Smooth muscle cell (in vitro differentiated cells): ENCODE results near the gene BMP2. TPM values are rescaled to one million over a fixed set of nuclear protein-coding genes. Genes with fewer than 3 reads are reported as not detected.

Experiments used
- DNase-seq: peaks from one replicate; lab custom pipeline; 2025; ENCODE audit not compliant: unreplicated experiment; lab: John Stamatoyannopoulos, UW
- H2AFZ ChIP-seq: fragments of 200-600 bp; sonication (generic); 2 replicates; pipeline ENCODE4 v1.6.0; 2016; ENCODE audit warnings: antibody characterized with exemption, low read depth, mild to moderate bottlenecking
- H3F3A ChIP-seq: fragments of 200-600 bp; sonication (generic); 2 replicates; pipeline ENCODE4 v1.6.0; 2017; ENCODE audit warnings: antibody characterized with exemption, low read depth
- H3K27ac ChIP-seq: fragments of 200-600 bp; sonication (generic); 2 replicates; pipeline ENCODE4 v1.5.1; 2016; ENCODE audit warnings: low read depth, mild to moderate bottlenecking
- H3K27me3 ChIP-seq: fragments of 200-600 bp; sonication (generic); 2 replicates; pipeline ENCODE4 v1.6.1; 2016; ENCODE audit warnings: low read depth, mild to moderate bottlenecking
- H3K36me3 ChIP-seq: fragments of 200-600 bp; sonication (generic); 2 replicates; pipeline ENCODE4 v1.5.1; 2016; ENCODE audit warnings: low read depth
- H3K4me1 ChIP-seq: fragments of 200-600 bp; sonication (generic); 2 replicates; pipeline ENCODE4 v1.5.1; 2016; ENCODE audit warnings: low read depth
- H3K4me2 ChIP-seq: fragments of 200-600 bp; sonication (generic); 2 replicates; pipeline ENCODE4 v1.6.0; 2016; ENCODE audit warnings: mild to moderate bottlenecking
- H3K4me3 ChIP-seq: fragments of 200-600 bp; sonication (generic); 2 replicates; pipeline ENCODE4 v1.5.1; 2016; ENCODE audit warnings: mild to moderate bottlenecking
- H3K79me2 ChIP-seq: fragments of 200-600 bp; sonication (generic); 2 replicates; pipeline ENCODE4 v1.6.0; 2016; ENCODE audit warnings: low read depth, mild to moderate bottlenecking
- H3K9ac ChIP-seq: fragments of 200-600 bp; sonication (generic); 2 replicates; pipeline ENCODE4 v1.6.0; 2016; ENCODE audit warnings: low read depth
- H3K9me3 ChIP-seq: fragments of 200-600 bp; sonication (generic); replicated peaks from 2 replicates; pipeline ENCODE4 v1.5.1; 2016; ENCODE audit warnings: low read depth
- H4K20me1 ChIP-seq: fragments of 200-600 bp; sonication (generic); 2 replicates; pipeline ENCODE4 v1.6.0; 2016; ENCODE audit warnings: low read depth
- CTCF ChIP-seq: fragments of 200-600 bp; sonication (generic); IDR thresholded peaks from 2 replicates; pipeline ENCODE4 v1.5.1; 2017; ENCODE audit warnings: borderline replicate concordance, mild to moderate bottlenecking, antibody characterized with exemption; ENCODE audit not compliant: insufficient read depth, poor library complexity, severe bottlenecking
- WGBS: methylation state at CpG from one replicate; pipeline ENCODE4 v1.1.7; 2016; ENCODE audit warnings: low lambda C conversion rate; 5-methylcytosine and 5-hydroxymethylcytosine counted together
- polyA plus RNA-seq: library from polyadenylated mRNA; unstranded; fragments of >200 nt; fragmentation: Nextera tagmentation; extraction: Ambion mirVana; gene quantifications from 2 replicates; pipeline ENCODE4 v1.2.1, GENCODE V29; 2016
- total RNA-seq: library from RNA; depleted of rRNA; stranded (reverse); fragments of >200 nt; gene quantifications from 2 replicates; pipeline ENCODE4 v1.2.3, GENCODE V29; 2014

BMP2 gene
- total and polyA plus RNA-seq, 2 experiments from 2014 or later, result 10.6 to 17.8 TPM

- Histone ChIP-seq H3K4me1 (no peaks in the 10 kb centered on the region), H3K9ac (no peak overlapping the region), H3K4me2 (no peak overlapping the region), H3K4me3 (no peak overlapping the region), H2AFZ (no peak overlapping the region), H3K36me3 (no peaks in the 10 kb centered on the region), H3F3A (no peaks in the 10 kb centered on the region), H4K20me1 (no peaks in the 10 kb centered on the region), H3K27ac (no peak overlapping the region), H3K9me3 (no peaks in the 10 kb centered on the region), H3K79me2 (no peaks in the 10 kb centered on the region), H3K27me3 (no peaks in the 10 kb centered on the region)
- TF ChIP-seq CTCF, result no peak
- WGBS, result 85% methylated on average over 1 of the region's 1 CpG
- DNase-seq, result no peak
Measured at GRCh38 chr20:6733965-6734364, 33.5 kb upstream of the BMP2 start.

- H3K4me3 ChIP-seq, result peak overlapping the region; percentile 1
- H3K9me3 ChIP-seq, result no peaks in the 10 kb centered on the region
- peak overlapping the region; percentile 41 for H3K4me2 ChIP-seq
- no peak overlapping the region for H3K9ac ChIP-seq
- peak overlapping the region; percentile 85 for H2AFZ ChIP-seq
- no peaks in the 10 kb centered on the region for H4K20me1 ChIP-seq
- H3K4me1 ChIP-seq, result no peaks in the 10 kb centered on the region
- no peak for DNase-seq
- TF ChIP-seq CTCF, result no peak
- H3F3A ChIP-seq, result no peaks in the 10 kb centered on the region
- H3K27me3 ChIP-seq, result no peaks in the 10 kb centered on the region
- 40% methylated on average over 8 of the region's 8 CpGs for WGBS
- H3K27ac ChIP-seq, result no peak overlapping the region
- H3K36me3 ChIP-seq, result no peaks in the 10 kb centered on the region
- no peaks in the 10 kb centered on the region for H3K79me2 ChIP-seq
Measured at GRCh38 chr20:6735942-6736845, 31.3 kb upstream of the BMP2 start.

- TF ChIP-seq CTCF, result no peak
Measured at GRCh38 chr20:6739406-6739805, 28.1 kb upstream of the BMP2 start.

More at GRCh38 chr20:6739406-6739805, 28.1 kb upstream of the BMP2 start:
- no peaks in the 10 kb centered on the region for H4K20me1 ChIP-seq
- WGBS, result 53% methylated on average over 1 of the region's 1 CpG
- H3K36me3 ChIP-seq, result no peaks in the 10 kb centered on the region
- no peaks in the 10 kb centered on the region for H3K27me3 ChIP-seq
- no peak overlapping the region for H3K4me3 ChIP-seq
- H3K9me3 ChIP-seq, result no peaks in the 10 kb centered on the region
- no peak overlapping the region for H3K9ac ChIP-seq
- H2AFZ ChIP-seq, result no peak overlapping the region
- H3K4me1 ChIP-seq, result no peaks in the 10 kb centered on the region
- no peaks in the 10 kb centered on the region for H3F3A ChIP-seq
- no peaks in the 10 kb centered on the region for H3K79me2 ChIP-seq
- no peak overlapping the region for H3K27ac ChIP-seq
- H3K4me2 ChIP-seq, result no peak overlapping the region
- DNase-seq, result no peak
